ENCODE data around the gene OSBPL9. TPM values are rescaled to one million over a fixed set of nuclear protein-coding genes. Genes with fewer than 3 reads are reported as not detected.

Gene OSBPL9
- total RNA-seq, 1 experiment from 2014 or later: 52.6 TPM

GRCh38 chr1:51671527-51672325 is 54.8 kb downstream of the OSBPL9 start:
- ChIA-PET POLR2A (no interaction called here), RAD21 (ENCODE audit: low non-redundant PET in 1 of 2, low total read pairs in 2 of 2, uncharacterized antibody in 2 of 2, unreplicated experiment in 2 of 2) (no interaction called here), CTCF (interaction anchor here (1.1 kb wide), 1 partner anchor 97 kb away, joined by 3 read pairs; no protein-coding TSS in a partner anchor)
- Histone ChIP-seq H3K9me2 (ENCODE audit: insufficient read depth) (no peaks in the 10 kb centered on the region), H3K4me1 (ENCODE audit: control insufficient read depth in 1 of 2, insufficient read depth in 2 of 2, low read length in 2 of 2) (peaks cover 6 to 10% of the 10 kb centered on the region in 2 experiments; a peak in 2 of 4 replicates), H3K27me3 (ENCODE audit: insufficient read depth, low read length) (no peaks in the 10 kb centered on the region), H4K20me1 (ENCODE audit: insufficient read depth) (no peaks in the 10 kb centered on the region), H3K36me3 (ENCODE audit: control insufficient read depth in 1 of 2, insufficient read depth in 2 of 2, low read length in 2 of 2) (no peaks in the 10 kb centered on the region), H3K9ac (ENCODE audit: low read length) (no peak overlapping the region), H2AFZ (ENCODE audit: low read depth, low read length, poor library complexity, severe bottlenecking) (no peak overlapping the region), H3K27ac (ENCODE audit: low read depth, low read length) (no peak overlapping the region), H3K79me2 (ENCODE audit: insufficient read depth, low read length) (peaks cover 7% of the 10 kb centered on the region), H3K9me3 (ENCODE audit: control insufficient read depth in 1 of 2, insufficient read depth in 1 of 2, low read depth in 1 of 2, low read length in 2 of 2) (no peaks in the 10 kb centered on the region), H3K4me2 (ENCODE audit: low read length) (no peak overlapping the region), H3K4me3 (replicated peaks in 1 of 2; ENCODE audit: low read depth in 1 of 2, low read length in 2 of 2) (no peak overlapping the region)
- BruUV-seq (replicated peaks): no TSS peak
- intact Hi-C loops (cut with micrococcal nuclease): no loop called here
- TF ChIP-seq SP1 (IDR thresholded peaks at IDR 0.05; ENCODE audit: low read depth) (no peak), SRF (IDR thresholded peaks at IDR 0.05; ENCODE audit: low read depth) (peak; percentile 66; the same call in 1 of the 2 replicates)
- DNase-seq (ENCODE audit: low read depth, low spot score): no peak
- ATAC-seq: no peak

- no peak overlapping the region for H2AFZ ChIP-seq (ENCODE audit: low read depth, low read length, poor library complexity, severe bottlenecking)
- H4K20me1 ChIP-seq (ENCODE audit: insufficient read depth): no peaks in the 10 kb centered on the region
- TF ChIP-seq EGR1 (IDR thresholded peaks at IDR 0.05; ENCODE audit: low read depth) (no peak), POLR2A (IDR thresholded peaks at IDR 0.05; ENCODE audit: borderline replicate concordance, extremely low read depth, insufficient read depth, insufficient read length) (no peak), SIN3A (IDR thresholded peaks at IDR 0.05; ENCODE audit: low read depth) (no peak), JUND (IDR thresholded peaks at IDR 0.05) (no peak), SRF (IDR thresholded peaks at IDR 0.05; ENCODE audit: low read depth) (no peak), ZFX (IDR thresholded peaks at IDR 0.05) (no peak), REST (IDR thresholded peaks at IDR 0.05; ENCODE audit: low read depth) (no peak)
- intact Hi-C loops (cut with micrococcal nuclease): no loop called here
- RAD21 ChIA-PET (ENCODE audit: low non-redundant PET in 1 of 2, low total read pairs in 2 of 2, uncharacterized antibody in 2 of 2, unreplicated experiment in 2 of 2): no interaction called here
- BruUV-seq (replicated peaks): no TSS peak
- no peaks in the 10 kb centered on the region for H3K9me3 ChIP-seq (ENCODE audit: control insufficient read depth in 1 of 2, insufficient read depth in 1 of 2, low read depth in 1 of 2, low read length in 2 of 2)
- POLR2A ChIA-PET: no interaction called here
- H3K4me2 ChIP-seq (ENCODE audit: low read length): no peak overlapping the region
- H3K4me1 ChIP-seq (ENCODE audit: control insufficient read depth in 1 of 2, insufficient read depth in 2 of 2, low read length in 2 of 2): peaks cover 6 to 10% of the 10 kb centered on the region in 2 experiments; a peak in 2 of 4 replicates
- H3K9ac ChIP-seq (ENCODE audit: low read length): no peak overlapping the region
- no peaks in the 10 kb centered on the region for H3K36me3 ChIP-seq (ENCODE audit: control insufficient read depth in 1 of 2, insufficient read depth in 2 of 2, low read length in 2 of 2)
- H3K27me3 ChIP-seq (ENCODE audit: insufficient read depth, low read length): no peaks in the 10 kb centered on the region
- no peak overlapping the region for H3K4me3 ChIP-seq (replicated peaks in 1 of 2; ENCODE audit: low read depth in 1 of 2, low read length in 2 of 2)
- DNase-seq (ENCODE audit: low read depth, low spot score) (no peak), ATAC-seq (no peak)
- H3K79me2 ChIP-seq (ENCODE audit: insufficient read depth, low read length): peaks cover 7% of the 10 kb centered on the region; the same call in 1 of the 2 replicates
- CTCF ChIA-PET: no interaction called here
- no peaks in the 10 kb centered on the region for H3K9me2 ChIP-seq (ENCODE audit: insufficient read depth)
- no peak overlapping the region for H3K27ac ChIP-seq (ENCODE audit: low read depth, low read length)
These were observed 56.4 kb downstream of the OSBPL9 start for GRCh38 chr1:51673279-51673678.
